GM10266 (cell line): Measurements from ENCODE around the gene COX6B2.
A peak's percentile ranks its signal among the peaks of the same experiment; 100 is the strongest.

Source experiments
- DNase-seq: peaks from one replicate; pipeline ENCODE4 v3.0.0; 2012; ENCODE audit errors: extremely low spot score
- CTCF ChIP-seq: IDR thresholded peaks from 2 replicates; pipeline ENCODE4 v1.5.1; 2012; ENCODE audit warnings: mild to moderate bottlenecking, low read depth; ENCODE audit not compliant: control insufficient read depth, insufficient read depth; ENCODE audit errors: missing control alignments

COX6B2 gene

DNA sequence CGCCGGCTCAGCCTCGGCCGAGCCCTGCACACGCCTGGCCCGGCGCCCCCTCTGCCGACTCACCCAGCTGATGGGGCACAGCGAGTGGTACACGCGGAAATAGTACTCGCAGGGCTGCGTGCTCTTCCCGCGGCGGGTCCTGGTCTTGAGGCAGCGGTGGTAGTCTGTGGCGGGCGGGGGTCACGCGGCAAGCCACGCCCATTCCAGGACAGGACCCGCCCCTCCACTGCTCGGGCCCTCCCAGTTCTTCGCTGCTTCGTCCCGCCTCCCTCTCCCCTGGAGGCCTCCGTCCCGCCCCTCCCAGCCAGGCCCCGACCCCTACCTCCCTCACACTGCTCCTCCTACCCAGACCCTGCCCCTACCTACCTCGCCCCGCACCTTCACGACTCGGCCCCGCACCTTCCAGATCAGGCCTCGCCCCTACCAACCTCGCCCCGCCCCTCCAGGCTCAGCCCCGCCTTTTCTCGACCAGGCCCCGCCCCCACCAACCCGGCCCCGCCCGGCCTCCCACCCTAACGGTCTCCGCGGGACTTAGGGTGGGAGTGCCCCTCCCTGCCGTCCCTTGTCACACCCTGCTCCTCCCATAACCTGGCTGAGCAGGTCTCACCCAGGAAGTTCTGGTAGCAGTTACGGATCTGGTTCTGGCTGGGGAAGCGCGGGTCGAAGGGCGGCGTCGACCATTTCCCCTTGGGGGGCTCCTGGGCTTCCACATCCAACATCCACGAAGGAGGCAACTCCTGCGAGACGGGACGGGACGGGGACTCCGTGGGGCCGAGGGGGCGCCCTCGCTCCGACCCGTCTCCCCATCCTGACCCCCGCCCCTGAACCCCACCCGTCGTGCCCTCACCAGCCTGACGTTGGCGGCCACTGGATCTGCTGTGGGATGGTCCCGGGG is 469 bp downstream of the COX6B2 start:
- peak; percentile 88 for DNase-seq
- TF ChIP-seq CTCF, result no peak

DNA sequence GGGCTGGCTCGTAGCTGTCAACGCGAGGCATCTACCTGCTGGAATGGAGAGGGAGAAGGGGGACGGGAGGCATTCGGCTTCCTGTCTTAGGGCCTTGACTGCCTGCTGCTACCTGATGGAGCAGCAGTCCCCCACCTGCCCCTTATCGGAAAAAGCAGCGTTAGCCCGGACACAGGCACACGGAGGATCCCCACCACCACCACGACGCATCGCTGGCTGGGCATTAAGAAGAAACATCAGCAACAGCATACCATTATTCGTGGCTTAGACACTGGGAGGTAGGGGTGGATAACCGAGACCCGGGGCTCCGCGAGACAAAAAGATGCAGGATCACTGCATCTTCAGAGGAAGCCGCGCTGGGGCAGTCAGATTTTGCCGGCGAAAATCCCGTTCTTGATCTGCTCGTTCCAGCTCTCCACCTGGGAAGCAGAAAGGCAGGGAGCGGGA is 1.1 kb downstream of the COX6B2 start:
- TF ChIP-seq CTCF, result no peak
- no peak for DNase-seq

DNA sequence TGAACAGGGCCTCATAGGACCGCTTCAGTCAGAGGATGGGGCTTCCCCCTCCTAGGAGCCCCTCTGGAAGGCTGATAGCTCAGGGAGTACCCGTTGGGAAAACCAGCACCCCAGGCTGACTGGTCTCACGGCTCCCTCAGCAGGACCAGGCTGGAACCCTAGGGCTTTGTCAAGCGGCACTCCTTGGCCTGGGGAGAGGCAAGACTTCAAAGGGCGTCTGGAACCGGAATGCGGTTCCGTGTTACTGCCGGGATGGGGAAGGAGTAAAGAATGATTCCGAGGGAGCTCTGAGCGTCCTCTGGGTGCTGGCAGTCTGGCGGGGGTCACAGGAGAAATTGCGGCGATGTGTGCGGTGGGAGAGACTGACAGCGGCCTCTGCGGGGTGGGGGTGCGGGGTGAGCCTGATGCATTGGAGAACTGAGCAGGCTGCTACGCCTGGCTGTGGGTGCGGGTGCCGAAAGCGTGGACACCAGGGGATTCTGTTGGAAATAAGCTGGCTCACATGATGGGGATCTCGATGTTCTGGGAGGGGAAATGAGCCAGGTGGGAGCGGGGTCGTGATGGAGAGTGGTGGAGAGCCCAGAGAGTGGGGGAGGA is 1.9 kb downstream of the COX6B2 start:
- TF ChIP-seq CTCF, result no peak
- no peak for DNase-seq

DNA sequence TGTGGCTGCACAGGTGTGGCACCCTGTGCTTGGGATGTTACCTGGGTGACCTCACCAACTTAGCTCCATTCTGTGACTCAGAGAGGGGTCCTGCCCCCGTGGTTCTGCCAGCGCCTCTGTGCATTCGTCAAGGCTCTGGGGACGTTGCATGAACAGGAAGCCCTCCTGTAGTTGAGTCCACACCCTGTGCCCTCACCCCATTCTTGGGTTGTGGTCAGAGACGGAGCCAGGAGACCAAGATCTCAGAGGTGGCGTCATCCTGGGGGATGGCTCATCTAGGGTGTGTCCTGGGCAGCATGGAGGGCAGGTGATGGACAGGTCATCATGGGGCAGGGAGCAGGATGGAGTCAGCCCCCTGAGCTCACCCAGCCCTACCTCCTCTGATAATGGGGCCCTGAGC is 2.5 kb downstream of the COX6B2 start:
- DNase-seq, result no peak
- TF ChIP-seq CTCF, result no peak

- DNase-seq, result no peak
- no peak for TF ChIP-seq CTCF
These were observed 3.8 kb downstream of the COX6B2 start for GRCh38 chr19:55350620-55351315.

- DNase-seq, result no peak
- no peak for TF ChIP-seq CTCF
These were observed 6.0 kb downstream of the COX6B2 start for GRCh38 chr19:55348317-55349034.
